MG63 (cell line): ENCODE data around the gene MIEF2. TPM values are rescaled to one million over a fixed set of nuclear protein-coding genes. Genes with fewer than 3 reads are reported as not detected.

Experiments
- DNase-seq: peaks from one replicate; pipeline ENCODE4 v3.0.0-alpha.2; 2020
- H3K27me3 ChIP-seq: fragments of 250-450 bp; sonication (Bioruptor Pico); 2 replicates; pipeline ENCODE4 v1.5.1; 2020; ENCODE audit warnings: mild to moderate bottlenecking, moderate library complexity
- H3K36me3 ChIP-seq: fragments of 250-450 bp; sonication (Bioruptor Pico); 2 replicates; pipeline ENCODE4 v1.5.1; 2020; ENCODE audit warnings: mild to moderate bottlenecking, moderate library complexity
- H3K4me3 ChIP-seq: fragments of 250-450 bp; sonication (Bioruptor Pico); 2 replicates; pipeline ENCODE4 v1.5.1; 2020; ENCODE audit warnings: mild to moderate bottlenecking, moderate library complexity
- H3K9me3 ChIP-seq: fragments of 250-450 bp; sonication (Bioruptor Pico); 2 replicates; pipeline ENCODE4 v1.5.1; 2020; ENCODE audit warnings: mild to moderate bottlenecking, moderate library complexity
- total RNA-seq: library from RNA; depleted of rRNA; stranded (reverse); fragments of >200 nt; shearing (Covaris generic); gene quantifications from 2 replicates; pipeline ENCODE4 v1.2.3, GENCODE V29; 2014; ENCODE audit warnings: low replicate concordance

MIEF2 gene
- total RNA-seq, 1 experiment from 2014 or later, result 19.9 TPM

- peaks cover 12% of the 10 kb centered on the region for H3K36me3 ChIP-seq
- no peaks in the 10 kb centered on the region for H3K27me3 ChIP-seq
- no peak overlapping the region for H3K4me3 ChIP-seq
- H3K9me3 ChIP-seq, result no peaks in the 10 kb centered on the region
- no peak for DNase-seq
Measured at GRCh38 chr17:18248811-18249210, 11.7 kb upstream of the MIEF2 start.

GRCh38 chr17:18250259-18250658 is 10.2 kb upstream of the MIEF2 start:
- Histone ChIP-seq H3K4me3 (no peak overlapping the region), H3K27me3 (no peaks in the 10 kb centered on the region), H3K36me3 (peaks cover 8% of the 10 kb centered on the region), H3K9me3 (no peaks in the 10 kb centered on the region)
- DNase-seq, result no peak

DNA sequence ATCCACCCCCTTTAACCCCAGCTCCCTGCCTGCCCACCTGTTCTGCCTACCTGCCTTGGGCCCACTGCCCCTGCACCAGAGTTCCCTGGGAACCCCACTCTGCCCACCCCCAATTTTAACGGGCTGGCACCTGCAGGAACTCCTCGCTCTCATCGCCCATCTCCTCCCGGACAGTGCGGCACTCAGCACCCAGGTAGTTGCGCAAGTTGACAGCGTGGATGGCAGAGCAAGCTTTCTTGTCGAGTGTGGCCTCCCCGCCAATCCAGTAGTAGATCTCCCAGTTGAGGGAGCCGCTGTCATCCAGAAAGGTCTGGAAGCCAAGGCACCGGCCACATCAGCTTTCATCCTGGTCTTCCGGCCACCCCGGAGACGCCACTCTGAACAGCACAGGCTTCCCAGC is 9.8 kb upstream of the MIEF2 start:
- no peaks in the 10 kb centered on the region for H3K27me3 ChIP-seq
- H3K36me3 ChIP-seq, result peaks cover 9% of the 10 kb centered on the region
- H3K9me3 ChIP-seq, result no peaks in the 10 kb centered on the region
- DNase-seq, result no peak
- H3K4me3 ChIP-seq, result no peak overlapping the region

DNA sequence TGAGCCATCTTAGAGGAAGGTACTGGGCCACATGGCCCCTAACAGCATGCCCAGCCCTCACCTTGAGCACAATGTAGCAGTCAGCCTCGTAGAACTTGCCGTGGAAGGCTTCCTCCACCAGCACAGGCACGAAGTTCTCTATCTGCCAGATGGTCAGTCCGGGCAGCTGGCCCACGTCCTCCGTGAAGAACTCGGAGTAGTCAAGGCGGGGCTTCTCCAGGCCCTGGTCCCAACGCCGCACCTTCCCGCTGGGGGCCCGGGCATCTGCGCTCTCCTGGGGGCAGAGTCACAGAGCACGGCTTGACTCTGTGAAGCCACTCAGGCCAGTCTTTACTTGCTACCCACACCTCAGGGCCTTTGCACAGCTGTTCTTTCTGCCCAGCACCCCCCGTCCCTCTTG is 9.3 kb upstream of the MIEF2 start:
- no peak for DNase-seq
- H3K9me3 ChIP-seq, result no peaks in the 10 kb centered on the region
- no peaks in the 10 kb centered on the region for H3K27me3 ChIP-seq
- H3K4me3 ChIP-seq, result no peak overlapping the region
- peaks cover 12% of the 10 kb centered on the region for H3K36me3 ChIP-seq

GRCh38 chr17:18252160-18252559 is 8.3 kb upstream of the MIEF2 start:
- no peak for DNase-seq
- Histone ChIP-seq H3K36me3 (peaks cover 10% of the 10 kb centered on the region), H3K27me3 (no peaks in the 10 kb centered on the region), H3K4me3 (no peak overlapping the region), H3K9me3 (no peaks in the 10 kb centered on the region)

- Histone ChIP-seq H3K36me3 (peaks cover 5% of the 10 kb centered on the region), H3K4me3 (no peak overlapping the region), H3K9me3 (no peaks in the 10 kb centered on the region), H3K27me3 (no peaks in the 10 kb centered on the region)
- DNase-seq, result no peak
Measured at GRCh38 chr17:18253187-18253884, 7.1 kb upstream of the MIEF2 start.

DNA sequence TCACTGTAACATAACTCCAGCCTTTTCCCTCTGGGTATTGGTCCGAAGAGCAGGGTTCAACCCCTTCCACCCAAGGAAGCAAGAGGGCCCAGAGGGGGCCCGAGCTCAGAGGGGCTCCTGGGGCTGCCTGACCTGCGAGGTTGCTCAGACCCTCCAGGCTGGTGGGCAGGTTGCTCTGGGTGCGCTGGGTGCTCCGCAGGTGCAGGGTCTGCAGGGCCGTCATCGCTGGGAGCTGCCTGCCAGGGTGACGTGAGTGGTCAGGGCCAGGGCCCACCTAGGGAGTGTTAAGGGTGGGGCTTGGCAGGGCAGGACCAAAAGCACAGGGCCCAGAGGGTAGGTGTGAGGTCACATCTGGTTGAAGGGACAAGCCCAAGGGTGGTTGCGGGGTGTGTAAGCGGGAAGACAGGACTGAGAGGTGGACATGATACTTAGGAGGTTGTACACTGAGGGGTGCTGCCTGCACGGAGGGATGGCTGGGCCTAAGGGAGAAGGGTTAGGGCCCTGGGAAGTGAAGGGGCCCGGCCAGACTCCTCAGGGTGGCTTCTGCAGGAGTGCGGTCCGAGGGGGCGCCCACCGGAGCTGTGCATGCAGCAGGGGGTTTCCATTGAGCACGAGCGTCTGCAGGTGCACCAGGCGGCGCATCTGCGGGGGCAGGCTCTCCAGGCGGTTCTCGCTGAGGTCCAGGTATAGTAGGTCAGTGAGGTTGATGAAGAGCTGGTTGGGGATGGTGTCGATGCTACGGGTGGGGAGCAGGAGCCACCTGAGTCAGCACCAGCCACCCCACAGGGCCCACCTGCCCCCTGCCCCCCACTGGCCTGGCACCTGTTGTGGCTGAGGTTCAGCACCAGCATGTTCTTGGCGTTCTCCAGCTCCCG is 6.3 kb upstream of the MIEF2 start:
- Histone ChIP-seq H3K9me3 (no peaks in the 10 kb centered on the region), H3K36me3 (peaks cover 5% of the 10 kb centered on the region), H3K27me3 (no peaks in the 10 kb centered on the region), H3K4me3 (no peak overlapping the region)
- no peak for DNase-seq

GRCh38 chr17:18254888-18255649 is 5.4 kb upstream of the MIEF2 start:
- Histone ChIP-seq H3K36me3 (peaks cover 5% of the 10 kb centered on the region), H3K27me3 (no peaks in the 10 kb centered on the region), H3K9me3 (no peaks in the 10 kb centered on the region), H3K4me3 (no peak overlapping the region)
- no peak for DNase-seq

- H3K9me3 ChIP-seq, result no peaks in the 10 kb centered on the region
- DNase-seq, result no peak
- no peaks in the 10 kb centered on the region for H3K27me3 ChIP-seq
- peaks cover 5% of the 10 kb centered on the region for H3K36me3 ChIP-seq
- H3K4me3 ChIP-seq, result no peak overlapping the region
Measured at GRCh38 chr17:18256351-18256750, 4.1 kb upstream of the MIEF2 start.

GRCh38 chr17:18256776-18257175 is 3.7 kb upstream of the MIEF2 start:
- H3K4me3 ChIP-seq, result no peak overlapping the region
- peaks cover 5% of the 10 kb centered on the region for H3K36me3 ChIP-seq

DNA sequence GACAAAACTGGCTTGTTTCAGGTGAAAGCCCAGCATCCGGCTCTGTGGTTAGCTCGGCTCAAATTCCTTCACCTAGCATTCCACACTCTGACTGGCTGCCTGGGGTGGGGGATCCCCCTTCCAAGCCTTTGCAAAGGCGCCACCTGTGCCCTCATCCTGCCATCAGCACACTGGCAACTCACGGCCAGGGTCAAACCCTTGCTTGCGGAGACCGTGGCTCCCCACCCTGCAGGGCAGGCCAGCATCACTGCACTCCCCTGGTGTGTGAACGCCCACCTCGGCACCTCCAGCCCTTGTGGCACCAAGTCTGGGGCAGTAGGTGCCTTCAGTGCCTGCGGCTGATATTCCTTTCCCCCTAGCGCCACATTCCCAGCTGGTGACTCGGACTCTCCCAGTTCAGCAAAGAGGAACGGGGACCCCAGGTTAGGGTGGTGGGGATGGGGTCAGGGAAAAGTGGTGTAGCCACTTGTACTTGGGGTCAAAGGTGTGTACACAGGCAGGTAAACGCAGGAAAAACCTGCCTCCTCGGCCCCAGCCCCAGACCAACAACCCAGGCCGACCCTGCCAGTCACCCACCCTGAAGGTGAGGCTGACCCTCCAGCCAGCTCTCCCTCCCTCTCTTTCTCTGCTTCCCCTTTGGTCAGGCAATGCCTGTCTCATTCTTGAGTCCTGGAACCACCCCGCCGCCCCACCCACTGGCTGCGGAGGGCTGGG is 3.0 kb upstream of the MIEF2 start:
- Histone ChIP-seq H3K27me3 (no peaks in the 10 kb centered on the region), H3K9me3 (no peaks in the 10 kb centered on the region), H3K4me3 (peak overlapping the region; percentile 85), H3K36me3 (peaks cover 3% of the 10 kb centered on the region)
- peak; percentile 65 for DNase-seq

More at GRCh38 chr17:18256776-18257175, 3.7 kb upstream of the MIEF2 start:
- no peaks in the 10 kb centered on the region for H3K9me3 ChIP-seq
- DNase-seq, result no peak
- H3K27me3 ChIP-seq, result no peaks in the 10 kb centered on the region

DNA sequence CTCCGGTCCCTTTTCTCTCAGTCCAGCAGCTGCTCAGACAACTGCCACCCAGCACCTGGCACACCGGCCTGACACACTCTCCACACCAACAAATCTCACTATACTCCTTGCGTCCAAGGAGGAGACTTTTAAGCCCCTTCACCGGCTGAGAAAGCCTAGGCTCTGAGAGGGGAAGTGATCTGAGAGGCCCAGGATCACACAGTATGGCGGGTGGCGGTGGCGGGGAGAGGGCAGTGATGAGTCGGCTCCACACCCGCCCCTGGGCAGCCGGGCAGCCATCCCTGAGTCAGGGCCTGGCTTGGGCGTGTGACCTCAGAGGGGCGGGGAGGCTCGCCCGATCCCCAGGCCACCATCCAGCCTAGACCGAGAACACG is 2.5 kb upstream of the MIEF2 start:
- H3K4me3 ChIP-seq, result peak overlapping the region; percentile 85
- peak; percentile 90 for DNase-seq
- no peaks in the 10 kb centered on the region for H3K9me3 ChIP-seq
- peaks cover 3% of the 10 kb centered on the region for H3K36me3 ChIP-seq
- H3K27me3 ChIP-seq, result no peaks in the 10 kb centered on the region

- Histone ChIP-seq H3K27me3 (no peaks in the 10 kb centered on the region), H3K4me3 (peak within 1 kb of the TSS; percentile 85), H3K9me3 (no peaks in the 10 kb centered on the region), H3K36me3 (peaks cover 3% of the 10 kb centered on the region)
- peak; percentile 22 for DNase-seq
Measured at GRCh38 chr17:18258356-18259038, 2.0 kb upstream of the MIEF2 start, which contains the start of gene FLII. FLII (minus strand) TSS chr17:18258738; CDS start chr17:18258690, 48 bp downstream.

- H3K4me3 ChIP-seq, result peak overlapping the region; percentile 75
- no peaks in the 10 kb centered on the region for H3K9me3 ChIP-seq
- peaks cover 3% of the 10 kb centered on the region for H3K36me3 ChIP-seq
- no peaks in the 10 kb centered on the region for H3K27me3 ChIP-seq
- DNase-seq, result peak; percentile 21
Measured at GRCh38 chr17:18259621-18260331, 686 bp upstream of the MIEF2 start.

DNA sequence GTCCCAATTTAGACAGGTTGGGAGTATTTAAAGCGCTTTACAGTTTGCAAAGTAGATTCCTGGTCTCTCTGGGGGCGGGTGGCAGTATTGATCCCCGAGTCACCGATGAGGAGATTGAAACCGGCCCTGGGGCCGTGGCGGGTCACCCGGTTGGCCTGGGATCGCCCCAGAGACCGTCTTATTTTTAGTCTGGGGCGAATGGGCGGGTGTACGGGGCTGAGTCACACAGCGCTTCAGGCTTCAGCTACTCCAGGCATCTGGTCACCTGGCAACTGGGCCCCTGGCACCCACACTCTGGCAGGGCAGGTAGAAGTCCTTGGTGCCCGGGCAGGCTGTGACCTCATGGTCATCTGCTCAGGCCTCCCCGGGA is 669 bp downstream of the MIEF2 start:
- DNase-seq, result peak; percentile 73
- no peaks in the 10 kb centered on the region for H3K27me3 ChIP-seq
- peak overlapping the region; percentile 75 for H3K4me3 ChIP-seq

More for the DNA sequence above, 669 bp downstream of the MIEF2 start:
- H3K9me3 ChIP-seq, result no peaks in the 10 kb centered on the region
- H3K36me3 ChIP-seq, result no peaks in the 10 kb centered on the region; the same call in none of the 2 replicates
